ENCODE data around the gene CASP14. TPM values are rescaled to one million over a fixed set of nuclear protein-coding genes. Genes with fewer than 3 reads are reported as not detected.

The CASP14 gene
- total RNA-seq, 2 donors from 2014 or later: not detected

- no peak for TF ChIP-seq POLR2A (IDR thresholded peaks at IDR 0.05)
- TF ChIP-seq CTCF (IDR thresholded peaks at IDR 0.05): no peak
- Histone ChIP-seq H3K27ac (no peak overlapping the region), H3K36me3 (replicated peaks in 1 of 2; ENCODE audit: insufficient read depth in 1 of 2, low read depth in 2 of 2) (no peaks in the 10 kb centered on the region), H3K9me3 (no peaks in the 10 kb centered on the region), H3K4me1 (no peaks in the 10 kb centered on the region), H3K4me3 (no peak overlapping the region), H3K27me3 (no peaks in the 10 kb centered on the region)
- intact Hi-C loops (cut with DNase I): no loop called here
- DNase-seq (no peak), ATAC-seq (no peak)
- 38 to 47% methylated on average over 1 of the region's 1 CpG for WGBS, 2 donors
Observed at GRCh38 chr19:15042003-15042402, 7.3 kb upstream of the CASP14 start.

- Histone ChIP-seq H3K4me1 (no peaks in the 10 kb centered on the region), H3K9me3 (no peaks in the 10 kb centered on the region), H3K4me3 (no peak overlapping the region), H3K27ac (no peak overlapping the region), H3K36me3 (replicated peaks in 1 of 2; ENCODE audit: insufficient read depth in 1 of 2, low read depth in 2 of 2) (no peaks in the 10 kb centered on the region), H3K27me3 (no peaks in the 10 kb centered on the region)
- WGBS, 2 donors: 45 to 69% methylated on average over 2 of the region's 2 CpGs
- DNase-seq (no peak), ATAC-seq (no peak)
- TF ChIP-seq POLR2A (IDR thresholded peaks at IDR 0.05): no peak
- TF ChIP-seq CTCF (IDR thresholded peaks at IDR 0.05): no peak
- intact Hi-C loops (cut with DNase I): no loop called here
Observed at GRCh38 chr19:15042826-15043225, 6.5 kb upstream of the CASP14 start.

GRCh38 chr19:15045506-15045905 is 3.8 kb upstream of the CASP14 start:
- no peaks in the 10 kb centered on the region for H3K4me1 ChIP-seq
- intact Hi-C loops (cut with DNase I): no loop called here
- WGBS, 2 donors: 65 to 76% methylated on average over 2 to 3 of the region's 3 CpGs
- TF ChIP-seq CTCF (IDR thresholded peaks at IDR 0.05): no peak
- no peak for TF ChIP-seq POLR2A (IDR thresholded peaks at IDR 0.05)
- ATAC-seq (no peak), DNase-seq (no peak)
- no peaks in the 10 kb centered on the region for H3K27me3 ChIP-seq
- H3K4me3 ChIP-seq: no peak overlapping the region
- H3K9me3 ChIP-seq: no peaks in the 10 kb centered on the region
- H3K36me3 ChIP-seq (replicated peaks in 1 of 2; ENCODE audit: insufficient read depth in 1 of 2, low read depth in 2 of 2): no peaks in the 10 kb centered on the region
- no peak overlapping the region for H3K27ac ChIP-seq

- H3K27ac ChIP-seq: no peak overlapping the region
- WGBS, 2 donors: 45 to 73% methylated on average over 11 of the region's 11 CpGs
- TF ChIP-seq CTCF (IDR thresholded peaks at IDR 0.05) (no peak), POLR2A (IDR thresholded peaks at IDR 0.05) (no peak)
- intact Hi-C loops (cut with DNase I): no loop called here
- no peaks in the 10 kb centered on the region for H3K27me3 ChIP-seq
- DNase-seq: no peak
- H3K36me3 ChIP-seq (replicated peaks in 1 of 2; ENCODE audit: insufficient read depth in 1 of 2, low read depth in 2 of 2): no peaks in the 10 kb centered on the region
- no peaks in the 10 kb centered on the region for H3K4me1 ChIP-seq
- no peak for ATAC-seq
- H3K9me3 ChIP-seq: no peaks in the 10 kb centered on the region
- no peak overlapping the region for H3K4me3 ChIP-seq
Observed at GRCh38 chr19:15047680-15048079, 1.6 kb upstream of the CASP14 start.

- 39 to 74% methylated on average over 5 of the region's 5 CpGs for WGBS, 2 donors
- intact Hi-C loops (cut with DNase I): no loop called here
- Histone ChIP-seq H3K36me3 (replicated peaks in 1 of 2; ENCODE audit: insufficient read depth in 1 of 2, low read depth in 2 of 2) (no peaks in the 10 kb centered on the region), H3K9me3 (no peaks in the 10 kb centered on the region), H3K4me1 (no peaks in the 10 kb centered on the region), H3K27me3 (no peaks in the 10 kb centered on the region), H3K4me3 (no peak overlapping the region), H3K27ac (no peak overlapping the region)
- no peak for TF ChIP-seq POLR2A (IDR thresholded peaks at IDR 0.05)
- TF ChIP-seq CTCF (IDR thresholded peaks at IDR 0.05): no peak
- ATAC-seq (no peak), DNase-seq (peak in 1 of 4 donors; percentile 27)
Observed at GRCh38 chr19:15048128-15048527, 1.2 kb upstream of the CASP14 start.

Data from body of pancreas (tissue), 4 donors.